ENCODE data around the gene LSM8.
A peak's percentile ranks its signal among the peaks of the same experiment; 100 is the strongest.

The LSM8 gene

GRCh38 chr7:118179191-118179590, 4.8 kb upstream of the LSM8 start:
- CTCF ChIA-PET: interaction anchor here (1.1 kb wide), 1 partner anchor 27 kb away, joined by 3 read pairs; no protein-coding TSS in a partner anchor
- POLR2A ChIA-PET: no interaction called here
- DNase-seq (ENCODE audit: extremely low spot score): no peak
- no peak for TF ChIP-seq CTCF (IDR thresholded peaks at IDR 0.05; ENCODE audit: control extremely low read depth, extremely low read depth, low read depth, missing control alignments)

DNA sequence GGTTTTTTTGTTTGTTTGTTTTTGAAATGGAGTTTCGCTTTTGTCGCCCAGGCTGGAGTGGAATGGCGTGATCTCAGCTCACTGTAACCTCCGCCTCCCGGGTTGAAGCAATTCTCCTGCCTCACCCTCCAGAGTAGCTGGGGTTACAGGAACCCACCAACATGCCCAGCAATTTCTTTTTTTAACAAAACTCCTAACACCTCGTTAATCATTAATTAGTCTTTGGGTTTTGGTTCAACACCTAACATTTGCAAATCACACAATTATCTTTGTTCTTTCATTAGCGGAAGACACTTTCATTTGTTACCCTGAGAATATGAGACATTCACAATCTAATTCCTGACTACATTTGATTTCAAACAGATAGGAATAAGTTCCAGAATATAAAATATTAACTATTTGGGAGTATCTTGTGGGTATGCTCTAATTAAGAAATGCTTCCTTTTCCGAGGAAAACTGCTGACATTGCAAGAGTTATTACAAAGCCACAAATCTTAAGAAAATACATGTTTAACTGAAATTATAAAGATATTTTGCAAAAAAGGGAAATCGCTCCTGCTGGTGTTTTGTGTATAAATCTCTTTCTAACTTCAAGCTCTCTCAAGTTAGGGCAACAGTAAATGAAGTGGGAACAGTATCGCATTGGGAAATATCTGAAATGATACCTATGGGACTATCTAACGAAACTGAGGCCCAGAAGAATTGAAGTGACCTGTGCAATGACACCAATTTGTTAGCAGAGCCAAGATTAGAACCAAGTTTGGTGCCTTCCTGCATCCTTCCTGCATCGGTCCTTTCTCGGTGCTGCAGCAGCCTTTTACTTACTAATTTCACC, 1.2 kb upstream of the LSM8 start:
- POLR2A ChIA-PET: no interaction called here
- TF ChIP-seq CTCF (IDR thresholded peaks at IDR 0.05; ENCODE audit: control extremely low read depth, extremely low read depth, low read depth, missing control alignments): no peak
- no peak for DNase-seq (ENCODE audit: extremely low spot score)
- CTCF ChIA-PET: no interaction called here

GRCh38 chr7:118183428-118183785, 557 bp upstream of the LSM8 start:
- DNase-seq (ENCODE audit: extremely low spot score): no peak
- ChIA-PET POLR2A (no interaction called here), CTCF (no interaction called here)
- no peak for TF ChIP-seq CTCF (IDR thresholded peaks at IDR 0.05; ENCODE audit: control extremely low read depth, extremely low read depth, low read depth, missing control alignments)

DNA sequence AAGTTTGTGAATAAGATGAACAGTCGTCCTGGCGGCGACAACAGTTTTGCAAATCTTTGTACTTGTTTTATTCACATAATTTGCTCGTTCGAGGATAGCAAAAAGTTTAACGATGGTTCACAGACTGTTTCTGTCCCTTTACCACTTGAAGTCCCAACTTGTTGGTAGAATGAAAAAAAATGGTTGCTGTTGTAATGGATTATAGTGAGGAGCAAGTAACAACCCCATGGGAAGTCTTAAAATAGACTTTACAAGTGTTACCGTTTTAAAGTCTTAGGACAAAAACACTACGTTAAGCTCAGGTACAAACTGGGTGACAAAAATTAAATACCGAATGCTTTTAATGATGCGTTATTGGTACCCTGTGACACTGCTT, 589 bp downstream of the LSM8 start:
- ChIA-PET POLR2A (no interaction called here), CTCF (interaction anchor here (1.7 kb wide), 1 partner anchor 10 kb away, joined by 7 read pairs; no protein-coding TSS in a partner anchor)
- DNase-seq (ENCODE audit: extremely low spot score): peak; percentile 6
- no peak for TF ChIP-seq CTCF (IDR thresholded peaks at IDR 0.05; ENCODE audit: control extremely low read depth, extremely low read depth, low read depth, missing control alignments)

GRCh38 chr7:118185163-118185860, 1.3 kb downstream of the LSM8 start:
- no peak for TF ChIP-seq CTCF (IDR thresholded peaks at IDR 0.05; ENCODE audit: control extremely low read depth, extremely low read depth, low read depth, missing control alignments)
- DNase-seq (ENCODE audit: extremely low spot score): no peak
- CTCF ChIA-PET: interaction anchor here (1.7 kb wide), 1 partner anchor 10 kb away, joined by 7 read pairs; no protein-coding TSS in a partner anchor
- POLR2A ChIA-PET: no interaction called here

DNA sequence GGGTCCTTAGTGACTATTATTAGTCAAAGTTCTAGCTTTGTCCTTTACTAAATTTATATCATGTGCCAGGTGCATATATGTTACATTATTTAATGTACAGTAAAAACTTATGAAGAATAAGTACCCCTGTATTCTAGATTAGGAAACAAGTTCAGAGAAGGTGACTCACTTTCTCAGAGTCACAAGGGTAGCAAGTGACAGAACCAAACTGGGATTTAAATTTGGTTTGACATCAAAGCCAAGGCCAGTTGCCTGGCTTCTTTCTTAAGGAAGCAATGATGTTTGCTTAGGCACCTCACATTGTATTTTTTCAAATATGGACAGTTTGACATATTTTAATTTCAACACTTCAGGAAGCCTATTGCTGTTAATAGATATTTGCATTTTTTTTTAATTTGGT, 2.5 kb downstream of the LSM8 start:
- TF ChIP-seq CTCF (IDR thresholded peaks at IDR 0.05; ENCODE audit: control extremely low read depth, extremely low read depth, low read depth, missing control alignments): no peak
- no peak for DNase-seq (ENCODE audit: extremely low spot score)
- CTCF ChIA-PET: interaction anchor here (4.2 kb wide), 1 partner anchor 10 kb away, joined by 24 read pairs; no protein-coding TSS in a partner anchor
- POLR2A ChIA-PET: no interaction called here
